IPS DF 6.9 (cell line): Measurements from ENCODE around the gene SCAF4.
"Not testable (repeated sequence)": the region's sequence is repeated elsewhere in the genome, so short reads cannot be mapped to it uniquely, and the experiment has no call there.

Experiments used
- DNase-seq: peaks from one replicate; pipeline ENCODE4 v3.0.0-alpha.2; 2013; ENCODE audit warnings: low read depth, low spot score
- H3K27ac ChIP-seq: one replicate; pipeline ENCODE4 v1.5.1; 2013; ENCODE audit warnings: low read length, control low read depth
- H3K27me3 ChIP-seq: 2 replicates; pipeline ENCODE4 v1.6.1; 2013; ENCODE audit warnings: mild to moderate bottlenecking, low read length; ENCODE audit not compliant: control insufficient read depth, insufficient read depth
- H3K36me3 ChIP-seq: 2 replicates; pipeline ENCODE4 v1.6.1; 2013; ENCODE audit warnings: low read length; ENCODE audit not compliant: control insufficient read depth, insufficient read depth
- H3K4me1 ChIP-seq: 2 replicates; pipeline ENCODE4 v1.6.1; 2013; ENCODE audit warnings: low read length; ENCODE audit not compliant: control insufficient read depth, insufficient read depth
- H3K4me3 ChIP-seq: 2 replicates; pipeline ENCODE4 v1.5.1; 2013; ENCODE audit warnings: mild to moderate bottlenecking, low read length
- H3K9me3 ChIP-seq: 2 replicates; pipeline ENCODE4 v1.6.1; 2013; ENCODE audit warnings: low read length, inconsistent platforms; ENCODE audit not compliant: control insufficient read depth, insufficient read depth
- WGBS: extraction: QIAGEN DNeasy Blood & Tissue Kit; methylation state at CpG from one replicate; pipeline ENCODE4 v1.1.7; 2013; ENCODE audit warnings: mixed read lengths, missing lambda C conversion rate; ENCODE audit not compliant: insufficient read length, insufficient coverage; 5-methylcytosine and 5-hydroxymethylcytosine counted together

Gene SCAF4

GRCh38 chr21:31741116-31741515 is 9.2 kb upstream of the SCAF4 start:
- Histone ChIP-seq H3K27ac (no peak overlapping the region), H3K36me3 (no peaks in the 10 kb centered on the region), H3K4me3 (no peak overlapping the region), H3K9me3 (no peaks in the 10 kb centered on the region), H3K4me1 (no peaks in the 10 kb centered on the region), H3K27me3 (no peaks in the 10 kb centered on the region)
- no peak for DNase-seq
- no CpG with 5 or more reads among the region's 5 CpGs for WGBS

GRCh38 chr21:31737586-31738397 is 5.9 kb upstream of the SCAF4 start:
- not testable (repeated sequence) for H3K4me3 ChIP-seq, H3K36me3 ChIP-seq, H3K27ac ChIP-seq, H3K4me1 ChIP-seq, H3K27me3 ChIP-seq, H3K9me3 ChIP-seq, DNase-seq
- WGBS: no CpG with 5 or more reads among the region's 8 CpGs

GRCh38 chr21:31735511-31735992 is 3.6 kb upstream of the SCAF4 start:
- Histone ChIP-seq H3K4me1 (peaks cover 8% of the 10 kb centered on the region; the same call in 1 of the 2 replicates), H3K27ac (no peak overlapping the region), H3K4me3 (no peak overlapping the region), H3K9me3 (no peaks in the 10 kb centered on the region), H3K36me3 (no peaks in the 10 kb centered on the region), H3K27me3 (no peaks in the 10 kb centered on the region)
- DNase-seq: no peak
- no CpG with 5 or more reads among the region's 4 CpGs for WGBS

GRCh38 chr21:31733551-31734149 is 1.7 kb upstream of the SCAF4 start:
- H3K4me3 ChIP-seq: no peak overlapping the region
- H3K27me3 ChIP-seq: no peaks in the 10 kb centered on the region
- H3K4me1 ChIP-seq: peaks cover 8% of the 10 kb centered on the region; the same call in 1 of the 2 replicates
- no peak overlapping the region for H3K27ac ChIP-seq
- WGBS: no CpG with 5 or more reads among the region's 6 CpGs
- H3K9me3 ChIP-seq: no peaks in the 10 kb centered on the region
- no peaks in the 10 kb centered on the region for H3K36me3 ChIP-seq
- DNase-seq: no peak

GRCh38 chr21:31732597-31733550 is 956 bp upstream of the SCAF4 start:
- WGBS: no CpG with 5 or more reads among the region's 20 CpGs
- H3K27ac ChIP-seq: no peak overlapping the region
- peak overlapping the region; percentile 37; the same call in 1 of the 2 replicates for H3K4me3 ChIP-seq
- DNase-seq: no peak
- H3K9me3 ChIP-seq: no peaks in the 10 kb centered on the region
- no peaks in the 10 kb centered on the region for H3K36me3 ChIP-seq
- H3K27me3 ChIP-seq: no peaks in the 10 kb centered on the region
- peaks cover 8% of the 10 kb centered on the region; the same call in 1 of the 2 replicates for H3K4me1 ChIP-seq

GRCh38 chr21:31731056-31731856 is 662 bp downstream of the SCAF4 start:
- no CpG with 5 or more reads among the region's 86 CpGs for WGBS
- Histone ChIP-seq H3K27me3 (no peaks in the 10 kb centered on the region), H3K4me3 (peak overlapping the region; percentile 96), H3K36me3 (no peaks in the 10 kb centered on the region), H3K4me1 (peaks cover 8% of the 10 kb centered on the region; the same call in 1 of the 2 replicates), H3K9me3 (no peaks in the 10 kb centered on the region), H3K27ac (no peak overlapping the region)
- DNase-seq: no peak

GRCh38 chr21:31730712-31731055 is 1.2 kb downstream of the SCAF4 start:
- H3K27ac ChIP-seq: no peak overlapping the region
- WGBS: no CpG with 5 or more reads among the region's 14 CpGs

GRCh38 chr21:31729622-31730343 is 2.1 kb downstream of the SCAF4 start:
- H3K4me1 ChIP-seq: peaks cover 8% of the 10 kb centered on the region; the same call in 1 of the 2 replicates

More at GRCh38 chr21:31730712-31731055, 1.2 kb downstream of the SCAF4 start:
- H3K4me3 ChIP-seq: peak overlapping the region; percentile 96
- no peaks in the 10 kb centered on the region for H3K9me3 ChIP-seq
- DNase-seq: peak; percentile 66
- H3K36me3 ChIP-seq: no peaks in the 10 kb centered on the region
- H3K4me1 ChIP-seq: peaks cover 8% of the 10 kb centered on the region; the same call in 1 of the 2 replicates
- no peaks in the 10 kb centered on the region for H3K27me3 ChIP-seq

GRCh38 chr21:31728952-31729351 is 3.0 kb downstream of the SCAF4 start:
- H3K36me3 ChIP-seq: no peaks in the 10 kb centered on the region
- H3K9me3 ChIP-seq: no peaks in the 10 kb centered on the region
- H3K27ac ChIP-seq: no peak overlapping the region
- no peak overlapping the region for H3K4me3 ChIP-seq
- 100% methylated on average over 2 of the region's 3 CpGs for WGBS
- no peaks in the 10 kb centered on the region for H3K27me3 ChIP-seq
- peaks cover 8% of the 10 kb centered on the region; the same call in 1 of the 2 replicates for H3K4me1 ChIP-seq
- DNase-seq: no peak

More at GRCh38 chr21:31729622-31730343, 2.1 kb downstream of the SCAF4 start:
- no peaks in the 10 kb centered on the region for H3K36me3 ChIP-seq
- no peak overlapping the region for H3K27ac ChIP-seq
- H3K4me3 ChIP-seq: peak overlapping the region; percentile 11; the same call in 1 of the 2 replicates
- H3K9me3 ChIP-seq: no peaks in the 10 kb centered on the region
- WGBS: 100% methylated on average over 1 of the region's 4 CpGs
- DNase-seq: no peak
- no peaks in the 10 kb centered on the region for H3K27me3 ChIP-seq
